ENCODE data around the gene C3orf20.

The C3orf20 gene

DNA sequence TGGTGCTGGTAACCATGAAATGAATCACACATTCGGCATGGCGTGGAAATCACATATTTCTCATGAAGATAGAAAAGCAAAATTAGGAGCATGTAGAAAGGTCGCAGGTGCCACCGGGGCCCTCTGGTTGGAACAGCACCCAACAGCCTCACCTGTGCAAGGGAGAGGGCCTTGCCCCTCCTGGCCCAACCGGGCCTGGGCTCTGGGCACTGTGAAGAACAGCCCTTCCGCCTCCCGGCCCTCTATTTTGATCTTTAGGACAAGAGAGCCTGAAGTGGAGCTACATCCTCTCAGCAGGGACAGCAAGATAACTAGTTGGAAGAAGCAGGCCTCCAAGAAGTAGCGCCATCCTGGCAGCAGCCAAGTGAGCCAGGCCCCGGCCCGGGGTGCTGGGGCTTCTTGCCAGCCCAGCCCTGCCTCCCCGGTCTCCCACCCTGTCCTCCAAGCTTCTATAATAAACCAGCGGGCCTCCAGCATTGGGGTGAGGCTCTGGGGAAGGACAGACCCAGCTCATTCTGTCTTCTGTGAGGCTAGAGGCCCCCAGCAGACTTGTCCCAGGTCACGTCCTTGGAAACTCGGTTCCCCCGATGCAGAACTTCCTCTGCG is 97.7 kb downstream of the C3orf20 start:
- H3K27me3 ChIP-seq (ENCODE audit: control insufficient read depth, insufficient read depth, low read length): no peaks in the 10 kb centered on the region
- H3K9me3 ChIP-seq (ENCODE audit: control insufficient read depth, low read length): no peaks in the 10 kb centered on the region
- H2AFZ ChIP-seq: no peak overlapping the region
- no peak overlapping the region for H3K9ac ChIP-seq
- no peak overlapping the region for H3K4me2 ChIP-seq (ENCODE audit: low read length)
- H3K36me3 ChIP-seq (ENCODE audit: control insufficient read depth, insufficient read depth, low read length): no peaks in the 10 kb centered on the region
- H3K27ac ChIP-seq: no peak overlapping the region
- H3K4me3 ChIP-seq (ENCODE audit: low read depth, low read length): no peak overlapping the region
- no peaks in the 10 kb centered on the region for H3K4me1 ChIP-seq
- TF ChIP-seq, protein P1, sequence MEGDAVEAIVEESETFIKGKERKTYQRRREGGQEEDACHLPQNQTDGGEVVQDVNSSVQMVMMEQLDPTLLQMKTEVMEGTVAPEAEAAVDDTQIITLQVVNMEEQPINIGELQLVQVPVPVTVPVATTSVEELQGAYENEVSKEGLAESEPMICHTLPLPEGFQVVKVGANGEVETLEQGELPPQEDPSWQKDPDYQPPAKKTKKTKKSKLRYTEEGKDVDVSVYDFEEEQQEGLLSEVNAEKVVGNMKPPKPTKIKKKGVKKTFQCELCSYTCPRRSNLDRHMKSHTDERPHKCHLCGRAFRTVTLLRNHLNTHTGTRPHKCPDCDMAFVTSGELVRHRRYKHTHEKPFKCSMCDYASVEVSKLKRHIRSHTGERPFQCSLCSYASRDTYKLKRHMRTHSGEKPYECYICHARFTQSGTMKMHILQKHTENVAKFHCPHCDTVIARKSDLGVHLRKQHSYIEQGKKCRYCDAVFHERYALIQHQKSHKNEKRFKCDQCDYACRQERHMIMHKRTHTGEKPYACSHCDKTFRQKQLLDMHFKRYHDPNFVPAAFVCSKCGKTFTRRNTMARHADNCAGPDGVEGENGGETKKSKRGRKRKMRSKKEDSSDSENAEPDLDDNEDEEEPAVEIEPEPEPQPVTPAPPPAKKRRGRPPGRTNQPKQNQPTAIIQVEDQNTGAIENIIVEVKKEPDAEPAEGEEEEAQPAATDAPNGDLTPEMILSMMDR (IDR thresholded peaks at IDR 0.05): no peak
- no peaks in the 10 kb centered on the region for H3K79me2 ChIP-seq

DNA sequence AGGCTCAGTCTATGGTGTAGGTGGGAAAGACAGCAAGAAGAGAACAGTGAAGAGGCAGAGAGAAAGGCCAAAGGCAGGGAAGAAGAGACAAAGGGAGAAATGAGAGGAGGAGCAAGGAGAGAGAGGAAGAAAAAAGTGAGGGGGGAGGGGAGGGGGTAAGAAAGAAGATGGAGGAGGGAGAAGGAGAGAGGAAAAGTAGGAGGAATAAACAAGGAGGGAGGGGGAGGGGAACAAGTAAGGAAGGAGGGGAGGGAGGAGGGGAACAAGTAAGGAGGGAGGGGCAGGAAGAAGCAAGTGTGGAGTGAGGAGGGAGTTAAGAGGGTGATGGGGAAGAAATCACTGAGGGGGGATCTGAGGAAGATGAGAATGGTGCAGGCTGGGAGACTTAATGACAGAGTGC is 98.3 kb downstream of the C3orf20 start:
- no peaks in the 10 kb centered on the region for H3K36me3 ChIP-seq (ENCODE audit: control insufficient read depth, insufficient read depth, low read length)
- H3K9ac ChIP-seq: no peak overlapping the region
- no peaks in the 10 kb centered on the region for H3K27me3 ChIP-seq (ENCODE audit: control insufficient read depth, insufficient read depth, low read length)
- H3K4me2 ChIP-seq (ENCODE audit: low read length): no peak overlapping the region
- TF ChIP-seq, protein P1 (IDR thresholded peaks at IDR 0.05): no peak
- H3K4me1 ChIP-seq: no peaks in the 10 kb centered on the region
- no peaks in the 10 kb centered on the region for H3K79me2 ChIP-seq
- H2AFZ ChIP-seq: no peak overlapping the region
- H3K4me3 ChIP-seq (ENCODE audit: low read depth, low read length): no peak overlapping the region
- no peak overlapping the region for H3K27ac ChIP-seq
- H3K9me3 ChIP-seq (ENCODE audit: control insufficient read depth, low read length): no peaks in the 10 kb centered on the region

DNA sequence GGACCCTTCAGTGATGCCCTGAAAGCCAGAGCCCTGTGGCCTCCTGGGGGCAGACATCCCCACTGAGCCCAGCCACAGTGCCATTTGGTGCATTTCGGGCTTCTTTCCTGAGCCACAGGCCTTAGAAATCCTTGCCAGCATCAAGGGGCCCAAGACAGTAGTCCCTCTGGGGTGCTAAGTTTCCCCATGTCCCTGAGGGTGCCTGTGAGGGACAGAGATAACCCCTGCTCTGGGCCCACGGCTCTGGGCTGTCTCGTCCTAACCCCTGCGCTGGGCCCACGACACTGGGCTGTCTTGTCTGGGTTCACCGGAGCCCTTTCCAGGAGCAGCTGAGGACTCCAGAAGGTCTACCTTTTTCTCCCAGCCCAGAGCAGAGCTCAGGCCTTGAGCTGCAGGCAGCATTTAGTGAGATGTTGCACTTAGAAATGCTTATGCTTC is 98.8 kb downstream of the C3orf20 start:
- Histone ChIP-seq H3K9ac (no peak overlapping the region), H3K4me1 (no peaks in the 10 kb centered on the region), H3K79me2 (no peaks in the 10 kb centered on the region), H3K27me3 (ENCODE audit: control insufficient read depth, insufficient read depth, low read length) (no peaks in the 10 kb centered on the region), H3K36me3 (ENCODE audit: control insufficient read depth, insufficient read depth, low read length) (no peaks in the 10 kb centered on the region), H3K4me3 (ENCODE audit: low read depth, low read length) (no peak overlapping the region), H3K27ac (no peak overlapping the region), H3K9me3 (ENCODE audit: control insufficient read depth, low read length) (no peaks in the 10 kb centered on the region), H2AFZ (no peak overlapping the region), H3K4me2 (ENCODE audit: low read length) (no peak overlapping the region)
- TF ChIP-seq, protein P1 (IDR thresholded peaks at IDR 0.05): no peak

DNA sequence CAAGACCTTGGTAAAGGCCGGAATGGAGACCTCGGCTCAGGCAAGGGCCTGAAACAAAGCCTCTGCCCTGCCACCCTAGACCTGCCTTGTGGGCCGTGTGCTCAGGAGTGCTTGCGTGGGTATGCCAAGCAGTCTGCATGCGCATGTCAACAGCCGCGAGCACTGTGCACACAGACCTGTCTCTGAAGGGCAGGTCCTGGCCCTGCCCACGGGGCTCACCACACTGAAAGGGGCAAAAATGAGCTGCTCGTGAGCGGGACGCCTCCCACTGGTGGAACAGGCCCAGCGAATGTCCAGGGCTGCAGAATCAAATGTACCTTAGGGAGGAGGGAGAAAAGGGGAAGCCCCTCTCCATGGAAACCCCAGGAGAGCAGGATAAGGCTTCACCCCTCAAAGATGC is 99.5 kb downstream of the C3orf20 start:
- H3K27me3 ChIP-seq (ENCODE audit: control insufficient read depth, insufficient read depth, low read length): no peaks in the 10 kb centered on the region
- H2AFZ ChIP-seq: no peak overlapping the region
- H3K4me2 ChIP-seq (ENCODE audit: low read length): no peak overlapping the region
- H3K4me3 ChIP-seq (ENCODE audit: low read depth, low read length): no peak overlapping the region
- H3K79me2 ChIP-seq: no peaks in the 10 kb centered on the region
- TF ChIP-seq, protein P1 (IDR thresholded peaks at IDR 0.05): no peak
- H3K4me1 ChIP-seq: no peaks in the 10 kb centered on the region
- H3K9me3 ChIP-seq (ENCODE audit: control insufficient read depth, low read length): no peaks in the 10 kb centered on the region
- H3K36me3 ChIP-seq (ENCODE audit: control insufficient read depth, insufficient read depth, low read length): no peaks in the 10 kb centered on the region
- no peak overlapping the region for H3K9ac ChIP-seq
- H3K27ac ChIP-seq: no peak overlapping the region

DNA sequence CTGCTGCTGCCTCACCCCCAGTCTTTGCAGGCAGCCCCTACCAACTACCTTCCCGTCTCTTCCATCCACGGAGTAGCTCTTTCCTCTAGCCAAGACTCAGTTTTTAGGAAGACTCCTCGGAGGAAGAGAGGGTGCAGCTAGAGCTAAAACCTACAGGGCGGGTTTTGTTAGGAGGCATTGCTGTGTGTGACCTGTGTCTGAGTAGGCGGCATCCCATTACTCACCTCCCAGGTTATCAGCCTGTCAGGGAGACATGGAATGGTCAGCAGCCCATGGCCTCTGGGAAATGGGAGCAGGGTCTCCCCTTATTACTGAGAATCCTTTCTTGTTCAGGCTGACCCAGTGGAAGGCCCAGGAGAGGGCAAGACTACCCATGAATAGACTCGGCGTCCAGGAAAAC is 100.1 kb downstream of the C3orf20 start:
- Histone ChIP-seq H3K27me3 (ENCODE audit: control insufficient read depth, insufficient read depth, low read length) (no peaks in the 10 kb centered on the region), H3K9me3 (ENCODE audit: control insufficient read depth, low read length) (no peaks in the 10 kb centered on the region), H2AFZ (no peak overlapping the region), H3K4me2 (ENCODE audit: low read length) (no peak overlapping the region), H3K9ac (no peak overlapping the region), H3K4me1 (no peaks in the 10 kb centered on the region), H3K79me2 (no peaks in the 10 kb centered on the region), H3K4me3 (ENCODE audit: low read depth, low read length) (no peak overlapping the region), H3K36me3 (ENCODE audit: control insufficient read depth, insufficient read depth, low read length) (no peaks in the 10 kb centered on the region), H3K27ac (no peak overlapping the region)
- TF ChIP-seq, protein P1 (IDR thresholded peaks at IDR 0.05): no peak

Data from parathyroid adenoma (tissue), 2 donors.